GM21528 (cell line): ENCODE measurements around the gene TBKBP1.

Experiments
- ATAC-seq: cut with Tn5 transposase; IDR thresholded peaks from one replicate; pipeline ENCODE4 v1.9.1; 2021; ENCODE audit warnings: mild to moderate bottlenecking, moderate library complexity; ENCODE audit not compliant: unreplicated experiment, low FRiP score

Gene TBKBP1

DNA sequence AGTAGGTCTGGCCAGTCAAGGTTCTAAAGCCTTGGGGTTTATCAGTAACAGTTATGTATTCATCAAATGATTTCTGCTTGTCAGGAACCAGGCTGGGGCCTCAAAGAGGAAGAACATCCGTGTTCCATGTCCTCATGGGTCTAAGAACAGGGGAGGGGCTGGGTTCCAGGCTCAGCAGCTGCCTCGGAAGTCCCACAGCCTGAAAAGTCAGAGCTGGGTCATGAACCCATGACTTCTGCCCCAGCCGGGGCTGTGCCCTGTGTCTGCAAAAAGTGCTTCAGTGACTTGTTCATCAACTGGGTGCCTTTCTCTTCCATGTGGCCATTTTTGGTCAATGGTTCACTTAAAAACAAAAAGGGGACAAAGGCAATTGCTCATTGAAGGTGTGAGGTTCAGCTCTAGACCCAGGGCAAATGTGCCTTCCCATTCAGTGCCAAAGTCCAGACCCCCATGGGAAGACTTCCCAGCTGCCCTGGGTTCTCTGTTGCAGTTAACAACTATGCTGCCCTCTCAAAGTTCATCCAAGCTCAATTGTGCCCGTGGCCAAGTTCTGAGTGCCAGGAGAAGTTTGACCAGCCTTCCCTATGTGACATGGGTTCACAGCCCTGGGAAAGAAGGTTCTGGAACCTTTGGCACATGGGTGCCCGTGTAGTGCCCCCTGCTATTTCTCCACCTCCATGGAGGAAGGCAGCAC lies 18.5 kb downstream of the TBKBP1 start:
- no peak for ATAC-seq

DNA sequence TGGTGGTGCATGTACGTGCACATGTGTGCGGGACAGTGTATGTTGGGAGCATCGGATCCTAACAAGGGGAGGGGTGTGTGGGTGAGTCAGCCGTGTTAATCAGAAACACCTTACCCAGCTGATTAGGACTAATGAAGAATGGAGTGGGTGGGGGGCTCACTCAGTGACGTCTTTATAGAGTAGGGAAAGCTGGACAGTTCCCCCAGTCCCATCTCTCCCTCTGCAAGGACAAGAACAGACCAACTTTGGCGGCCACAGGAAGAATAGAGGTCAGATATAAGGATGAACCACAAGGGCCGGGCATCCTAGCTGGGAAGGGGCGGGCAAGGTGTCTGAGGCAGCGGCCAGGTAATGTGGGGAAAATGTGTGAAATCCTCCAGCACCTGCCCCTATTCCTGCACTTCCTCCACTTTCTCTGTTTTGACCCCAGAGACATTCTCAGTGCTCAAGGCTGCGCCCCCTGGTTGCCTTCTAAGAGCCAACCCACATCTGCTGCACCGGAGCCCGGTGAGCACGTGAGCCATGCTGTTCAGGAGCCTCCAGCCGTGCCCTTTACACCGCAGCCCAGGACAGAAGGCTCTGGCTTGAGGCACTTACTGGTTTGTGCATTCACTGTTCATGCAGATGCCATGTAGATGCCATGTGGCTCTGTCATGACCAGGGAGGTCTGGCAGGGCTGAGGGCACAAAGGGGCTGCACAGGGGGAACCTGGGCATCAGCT lies 20.2 kb downstream of the TBKBP1 start:
- no peak for ATAC-seq

DNA sequence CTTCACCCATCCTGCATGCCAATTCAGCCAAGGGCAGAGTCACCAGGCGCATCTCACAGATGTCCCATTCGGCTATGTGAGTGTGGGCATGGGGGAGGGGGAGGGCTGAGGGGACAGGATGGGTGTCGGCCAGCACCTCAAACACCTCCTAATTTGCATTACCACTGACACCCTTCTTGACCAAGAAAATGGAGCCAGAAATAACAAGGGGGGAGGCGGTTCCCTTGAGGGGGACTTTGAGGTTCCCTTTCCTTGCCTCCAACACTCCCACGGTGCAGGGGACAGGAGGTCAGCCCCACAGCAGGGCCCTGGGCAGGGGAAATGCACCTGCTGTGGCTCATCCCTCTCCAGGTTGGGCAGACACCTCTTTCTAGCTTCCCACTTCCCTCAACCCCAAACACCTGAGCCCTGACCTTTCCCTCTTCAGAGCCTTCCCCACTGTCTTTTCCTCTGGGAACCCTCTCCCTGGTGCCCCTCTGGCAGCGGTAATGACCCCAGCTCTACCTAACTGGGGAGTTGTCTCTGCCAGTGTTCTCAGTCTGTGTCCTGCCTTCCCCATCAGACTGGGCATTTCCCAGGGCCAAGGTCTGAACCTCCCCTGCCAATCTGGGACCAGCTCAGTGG lies 20.9 kb downstream of the TBKBP1 start:
- ATAC-seq = no peak

DNA sequence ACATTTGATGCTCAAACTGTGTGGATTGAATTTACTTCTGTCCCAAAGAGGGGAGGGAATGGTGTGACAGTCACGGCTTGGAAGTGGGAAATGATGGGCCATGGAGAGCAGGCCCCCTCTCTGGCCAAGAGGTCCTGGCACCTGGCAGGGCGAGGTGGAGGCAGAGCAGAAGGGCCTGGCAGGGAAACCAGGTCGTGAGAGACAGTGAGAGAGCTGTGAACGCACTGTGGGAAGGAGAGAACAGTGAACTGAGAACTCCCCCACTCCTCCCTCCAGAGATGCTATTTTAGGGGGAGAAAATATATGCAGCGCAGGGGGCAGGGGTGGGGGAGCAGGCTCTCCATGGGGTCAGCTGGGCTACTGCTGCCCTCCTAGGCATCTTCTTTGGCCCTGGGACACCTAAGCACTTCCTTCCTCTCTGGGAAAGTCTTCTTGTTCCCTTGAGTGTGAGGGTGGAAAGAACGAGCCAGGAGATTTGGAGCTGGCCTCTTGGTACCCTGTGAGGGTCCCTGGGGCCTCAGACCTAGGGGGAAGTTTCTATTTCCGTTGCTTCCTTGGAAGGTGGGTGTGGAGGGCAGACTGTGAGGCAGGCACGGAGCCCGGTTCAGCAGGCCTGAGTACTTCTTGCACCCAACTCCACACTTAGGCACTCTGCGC lies 21.8 kb downstream of the TBKBP1 start:
- ATAC-seq = no peak

DNA sequence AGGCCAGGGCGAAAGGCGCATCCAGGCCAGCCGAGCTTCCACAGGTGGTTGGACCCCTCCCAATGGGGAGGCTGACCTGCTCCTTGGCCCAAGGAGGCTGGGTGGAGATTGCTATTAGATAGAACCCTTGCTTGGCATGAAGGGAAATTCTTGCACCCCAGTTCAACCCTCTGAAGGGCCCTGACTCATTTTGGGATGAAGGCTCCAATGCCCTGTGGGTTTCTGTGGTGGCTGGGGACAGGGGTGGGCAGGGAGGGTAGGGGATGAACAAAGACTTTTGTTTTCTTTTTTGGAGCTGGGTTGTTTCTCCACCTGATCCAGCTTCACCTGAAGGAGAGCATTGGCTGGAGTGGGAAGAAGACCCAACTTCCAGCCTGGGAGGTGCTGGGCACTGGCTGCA lies 22.4 kb downstream of the TBKBP1 start:
- ATAC-seq = no peak

DNA sequence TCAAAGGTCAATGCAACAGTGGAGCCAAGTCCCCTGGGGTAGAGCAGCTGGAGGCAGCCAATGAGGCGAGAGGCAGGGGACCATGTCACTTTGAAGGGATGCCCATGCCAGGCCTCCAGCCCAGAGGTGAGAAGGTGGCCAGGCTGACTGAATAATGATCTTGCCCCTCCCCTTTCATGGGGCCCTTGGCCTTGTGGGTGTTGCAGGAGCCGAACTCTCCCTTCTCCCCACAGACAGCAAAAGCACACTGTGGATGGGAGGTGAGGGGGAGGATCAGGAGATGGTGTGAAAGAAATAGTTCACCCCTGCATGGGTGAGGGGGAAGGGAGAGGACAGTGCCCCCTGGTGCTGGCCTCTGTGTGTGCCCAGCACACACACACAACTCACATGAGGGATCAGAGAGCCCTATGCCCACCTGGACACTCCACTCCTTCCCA lies 23.3 kb downstream of the TBKBP1 start:
- ATAC-seq = no peak

DNA sequence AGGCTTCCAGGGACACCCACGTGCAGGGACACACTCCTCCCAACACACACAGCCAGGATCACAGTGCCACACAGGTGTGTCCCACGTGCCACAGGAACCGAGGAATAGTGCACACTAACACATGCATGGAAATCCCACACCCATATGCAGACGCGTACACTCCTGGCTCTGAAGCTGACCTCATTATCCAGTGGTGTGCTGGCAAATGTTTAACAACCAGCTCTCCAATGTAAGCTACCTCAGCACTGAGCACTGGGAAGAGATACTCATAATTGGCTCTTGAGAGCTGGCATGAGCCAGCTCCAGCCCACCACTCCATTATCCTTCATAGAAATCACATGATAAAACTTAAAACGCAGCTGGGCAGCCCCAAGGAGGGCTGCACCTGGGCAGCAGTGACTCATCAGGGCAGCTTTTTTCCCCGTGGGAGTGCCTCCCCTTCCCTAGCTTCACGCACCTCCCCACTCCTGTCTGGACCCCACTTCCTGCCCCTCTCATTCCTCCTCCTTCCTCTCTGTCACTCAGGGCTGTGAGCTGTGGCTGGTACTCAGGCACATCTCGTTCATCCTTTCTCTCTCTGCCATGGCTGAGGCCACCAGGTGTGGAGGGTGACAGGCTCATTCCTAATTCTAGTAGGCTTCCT lies 24.1 kb downstream of the TBKBP1 start:
- no peak for ATAC-seq

DNA sequence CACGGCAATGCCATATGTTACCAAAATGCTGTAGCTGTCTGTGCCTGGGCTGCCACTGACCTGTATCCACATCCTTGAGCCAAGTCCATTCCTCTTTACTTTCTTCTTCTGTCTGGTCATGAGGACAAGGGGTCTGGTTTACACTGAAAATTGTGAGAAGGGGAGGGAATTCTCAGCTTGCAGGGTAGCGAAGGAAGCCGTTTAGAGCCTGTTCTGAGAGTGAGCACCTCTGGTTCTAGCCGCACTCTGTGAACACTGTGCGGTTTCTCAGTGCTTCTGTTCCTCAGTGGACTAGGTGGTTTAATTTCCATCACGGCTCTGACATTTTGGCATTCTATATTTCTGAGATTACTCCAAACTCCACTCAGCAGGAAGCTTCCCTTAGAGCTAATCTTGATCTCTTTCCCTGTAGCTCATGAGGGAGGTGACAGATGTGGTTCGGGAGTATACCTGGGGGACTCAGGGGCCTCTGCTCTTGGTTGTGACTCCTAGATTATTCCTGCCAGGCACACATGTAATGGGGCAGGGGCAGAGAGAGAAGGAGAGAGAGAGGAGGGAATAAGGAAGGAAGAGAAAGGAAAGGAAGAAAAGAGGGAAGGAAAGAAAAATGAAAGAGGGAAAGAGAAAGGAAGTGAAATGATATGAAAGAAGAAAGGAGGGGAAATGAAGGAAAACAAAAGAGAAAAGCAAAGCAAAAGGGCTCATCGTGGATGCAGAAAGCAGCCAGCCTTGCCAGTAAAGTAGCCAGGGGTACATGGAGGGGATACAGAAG lies 24.9 kb downstream of the TBKBP1 start:
- ATAC-seq = no peak

DNA sequence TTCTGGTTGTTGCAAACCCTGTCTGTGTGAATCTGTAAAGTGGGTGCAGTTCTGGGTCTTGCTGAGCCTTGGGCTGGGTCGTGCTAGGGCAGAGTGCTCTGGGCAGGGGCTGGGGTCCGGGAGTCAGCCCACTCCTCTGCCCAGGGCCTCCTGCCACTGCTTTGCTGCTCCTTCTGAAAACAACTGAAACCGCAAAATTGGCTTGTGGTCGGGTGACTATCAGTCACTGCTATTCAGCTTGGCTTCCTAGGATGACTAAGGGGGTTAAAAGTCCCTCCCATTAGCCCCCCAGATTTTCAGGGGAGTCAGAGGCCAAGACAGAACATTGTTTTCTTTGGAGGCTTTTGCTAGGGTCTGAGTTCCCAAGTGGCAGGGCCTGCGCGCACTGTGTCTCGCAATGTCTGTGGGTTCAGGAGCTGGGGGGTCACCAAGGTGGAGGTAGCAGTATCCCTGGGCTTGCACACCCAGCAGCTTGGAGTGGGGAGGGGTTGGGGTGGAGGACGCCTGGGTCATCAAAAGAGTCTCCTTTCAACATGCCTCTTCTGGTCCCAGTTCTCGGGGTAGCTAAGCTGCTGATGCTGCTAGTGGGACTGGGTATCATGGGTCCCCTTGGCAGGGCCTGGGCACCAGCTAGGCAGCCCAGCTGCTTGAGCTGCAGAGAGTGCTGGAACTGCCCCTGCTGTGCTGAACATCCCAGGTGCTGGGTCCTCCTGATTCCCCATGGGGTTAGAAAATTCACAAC lies 25.6 kb downstream of the TBKBP1 start:
- no peak for ATAC-seq

DNA sequence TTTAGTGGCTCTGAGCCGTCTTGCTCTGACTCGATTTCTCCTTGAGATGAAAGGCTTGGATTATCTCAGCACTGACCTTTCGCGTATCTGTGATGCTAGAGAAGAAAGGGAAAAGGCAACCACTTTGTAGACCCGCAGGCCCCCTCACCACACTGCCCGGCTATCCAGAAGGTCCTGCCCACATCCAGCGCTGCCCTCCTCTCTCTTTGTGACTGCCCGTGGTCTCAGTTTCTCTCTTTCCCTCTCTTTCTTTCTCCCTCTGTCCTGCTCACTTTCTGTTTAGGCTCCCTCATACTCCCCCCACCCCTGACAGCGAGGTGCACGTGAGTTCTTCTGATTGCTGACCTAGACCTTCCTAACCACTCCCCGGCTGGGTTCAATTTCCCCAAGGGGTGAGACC lies 26.2 kb downstream of the TBKBP1 start:
- ATAC-seq = no peak

DNA sequence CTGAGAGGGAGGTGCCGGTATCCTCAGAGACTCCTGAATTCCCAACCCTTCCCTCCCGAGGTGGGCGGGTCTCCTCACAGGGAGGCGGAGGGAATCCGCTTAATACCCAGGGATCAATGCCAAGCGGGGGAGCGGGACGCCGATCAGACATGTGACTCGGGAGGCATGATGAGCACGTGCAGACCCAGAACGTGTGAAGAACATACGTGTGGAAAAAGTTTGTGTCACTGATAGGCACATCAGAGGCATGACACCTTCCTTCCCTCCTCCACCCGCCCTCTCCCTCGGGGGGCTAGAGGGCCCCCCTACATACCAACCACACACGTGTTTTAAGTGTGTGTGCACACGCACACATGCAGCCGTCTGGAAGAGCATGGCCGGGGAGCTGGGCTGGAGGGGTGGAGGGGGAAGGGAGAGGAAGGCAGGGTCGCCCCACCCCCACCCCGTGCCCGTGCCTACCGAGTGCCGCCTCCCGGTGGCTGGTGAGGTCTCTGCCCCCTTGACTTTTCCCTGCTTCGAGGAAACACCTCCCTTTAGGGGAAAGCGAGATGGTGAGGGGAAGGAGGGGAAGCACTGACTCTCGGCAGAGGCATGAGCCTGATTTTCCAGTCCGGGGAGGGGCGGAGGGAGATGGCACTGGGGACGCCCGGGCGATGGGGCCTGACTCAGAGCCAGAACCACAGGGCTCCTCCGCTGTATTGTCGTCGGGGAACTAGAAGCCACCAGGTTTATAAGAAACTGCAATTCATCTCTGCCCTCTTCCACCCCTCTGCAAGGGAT lies 27.0 kb downstream of the TBKBP1 start:
- ATAC-seq = no peak

DNA sequence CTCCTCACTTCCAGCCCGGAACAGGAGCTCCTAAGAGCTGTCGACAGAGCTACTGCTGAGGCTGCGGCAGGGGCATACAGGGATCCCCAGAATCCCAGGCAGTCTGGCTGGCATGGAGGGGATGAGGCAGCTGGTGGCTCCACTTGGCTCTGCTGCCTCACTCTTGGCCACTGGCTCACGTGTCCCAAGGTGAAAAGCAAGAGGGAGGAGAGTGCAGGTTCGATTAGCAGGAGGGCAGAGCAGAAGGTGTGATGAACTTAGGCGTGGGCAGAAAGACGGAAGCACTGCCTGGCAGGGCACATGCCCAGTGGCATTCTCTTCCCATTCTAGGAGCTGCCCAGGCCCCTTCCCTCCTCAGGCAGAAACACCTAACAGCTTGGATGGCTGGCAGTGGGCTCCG lies 27.8 kb downstream of the TBKBP1 start:
- ATAC-seq = no peak

DNA sequence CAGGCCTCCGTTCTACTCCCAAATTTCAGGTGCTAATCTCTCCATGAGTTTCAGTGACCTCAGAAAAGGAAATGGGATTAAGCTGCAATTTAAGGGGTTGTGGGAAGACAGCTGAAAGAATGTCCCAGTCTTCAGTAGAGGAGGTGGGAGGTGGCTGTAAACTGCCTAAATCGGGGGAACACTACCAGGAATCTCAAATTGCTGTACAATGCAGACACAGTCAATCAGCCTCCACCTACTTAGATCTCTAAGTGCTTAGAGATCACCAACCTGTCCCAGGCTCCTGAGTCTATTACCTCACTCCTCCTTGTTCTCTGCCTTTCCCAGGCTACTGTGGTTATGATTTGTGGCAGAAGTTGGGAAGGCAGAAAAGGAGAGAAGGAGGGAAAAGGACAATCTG lies 30.7 kb downstream of the TBKBP1 start:
- no peak for ATAC-seq

DNA sequence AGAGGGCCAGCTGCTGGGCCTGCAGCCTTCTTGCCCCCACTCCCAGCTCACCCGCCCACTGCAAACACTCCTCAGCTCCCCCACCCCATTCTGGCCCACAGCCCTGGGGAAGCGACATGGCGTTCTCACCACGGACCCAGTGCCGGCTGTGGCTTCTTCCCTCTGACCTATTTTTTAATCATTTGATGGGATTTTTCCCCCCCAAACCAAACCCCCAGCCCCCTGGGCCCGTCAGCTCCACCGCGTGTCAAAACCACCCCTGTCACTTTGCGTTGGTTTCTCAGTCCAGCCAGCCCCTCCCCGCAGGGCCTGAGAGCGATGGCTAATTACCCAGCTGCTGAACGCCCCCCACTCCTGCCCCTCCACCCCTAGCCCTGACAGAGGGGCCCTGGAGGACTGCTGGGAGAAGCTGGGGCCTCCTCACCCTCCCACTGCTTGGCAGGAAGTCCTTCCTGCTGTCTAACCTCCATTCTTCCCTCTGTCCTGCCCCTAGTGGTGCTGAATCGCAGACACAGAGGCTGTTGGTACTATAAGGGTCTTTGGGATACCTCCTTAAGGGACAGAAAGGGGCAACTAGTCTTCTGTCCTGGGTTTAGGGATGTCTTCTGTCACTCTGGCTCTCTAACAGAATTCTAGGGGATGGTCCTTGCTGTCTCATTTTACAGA lies 31.6 kb downstream of the TBKBP1 start:
- ATAC-seq = no peak

DNA sequence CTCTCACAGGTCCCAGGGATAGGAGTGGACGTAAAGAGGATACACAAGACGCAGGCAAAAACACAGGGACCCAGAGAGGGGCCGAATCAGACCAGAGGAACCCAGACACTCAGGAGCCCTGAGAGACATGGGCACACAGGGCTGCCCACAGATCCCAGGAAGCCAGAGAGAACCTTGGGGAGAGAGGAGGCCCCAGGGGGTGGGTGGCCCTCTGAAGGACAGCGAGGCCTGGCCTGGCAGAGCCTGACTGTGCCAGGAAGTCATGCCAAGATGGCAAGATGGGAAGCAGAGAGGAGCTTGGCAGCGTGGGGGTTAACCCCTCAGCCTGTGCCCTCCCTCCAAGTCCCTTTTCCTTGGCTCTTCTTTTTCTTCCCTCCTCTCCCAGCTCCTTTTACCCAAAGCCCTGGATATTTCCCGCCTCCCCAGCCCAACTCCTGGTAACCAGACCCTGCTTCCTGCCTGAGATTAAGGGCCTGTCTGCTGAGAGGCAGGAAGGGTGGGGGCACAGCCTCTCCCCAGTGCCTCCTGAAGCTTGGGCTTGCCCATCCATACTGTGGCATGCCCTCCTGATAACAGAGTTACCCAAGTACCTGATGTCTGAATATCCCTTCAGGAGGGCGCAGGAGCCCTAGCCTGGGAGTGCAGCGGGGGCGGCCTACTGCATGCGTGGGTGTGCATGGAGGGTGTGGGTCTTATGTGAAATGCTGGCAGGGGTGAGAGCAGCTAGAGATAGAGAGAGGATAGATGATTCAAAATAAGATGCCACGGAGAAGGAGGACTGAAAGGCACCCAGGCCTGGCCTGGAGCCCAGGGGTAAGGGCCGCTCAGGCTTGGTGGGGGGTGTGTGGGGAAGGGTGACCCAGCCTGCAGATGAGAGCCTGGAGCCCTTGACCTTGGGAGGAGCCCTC lies 33.1 kb downstream of the TBKBP1 start:
- no peak for ATAC-seq

DNA sequence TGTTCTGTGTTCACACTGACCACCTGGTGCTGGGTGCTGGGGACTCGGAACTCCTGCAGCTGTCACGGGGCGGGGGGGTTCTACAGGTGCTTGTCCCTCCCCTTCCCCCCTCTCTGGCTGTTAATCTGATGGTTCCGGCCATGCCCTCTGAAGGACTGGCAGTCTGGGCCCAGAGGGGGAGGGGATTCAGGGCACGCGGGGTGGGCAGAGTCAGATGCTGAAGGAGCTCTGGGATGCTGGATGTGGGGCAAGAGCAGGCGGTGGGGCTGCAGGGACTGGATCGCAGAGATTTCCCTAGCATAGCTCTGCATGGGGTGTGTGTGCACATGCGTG lies 33.7 kb downstream of the TBKBP1 start:
- ATAC-seq = no peak

DNA sequence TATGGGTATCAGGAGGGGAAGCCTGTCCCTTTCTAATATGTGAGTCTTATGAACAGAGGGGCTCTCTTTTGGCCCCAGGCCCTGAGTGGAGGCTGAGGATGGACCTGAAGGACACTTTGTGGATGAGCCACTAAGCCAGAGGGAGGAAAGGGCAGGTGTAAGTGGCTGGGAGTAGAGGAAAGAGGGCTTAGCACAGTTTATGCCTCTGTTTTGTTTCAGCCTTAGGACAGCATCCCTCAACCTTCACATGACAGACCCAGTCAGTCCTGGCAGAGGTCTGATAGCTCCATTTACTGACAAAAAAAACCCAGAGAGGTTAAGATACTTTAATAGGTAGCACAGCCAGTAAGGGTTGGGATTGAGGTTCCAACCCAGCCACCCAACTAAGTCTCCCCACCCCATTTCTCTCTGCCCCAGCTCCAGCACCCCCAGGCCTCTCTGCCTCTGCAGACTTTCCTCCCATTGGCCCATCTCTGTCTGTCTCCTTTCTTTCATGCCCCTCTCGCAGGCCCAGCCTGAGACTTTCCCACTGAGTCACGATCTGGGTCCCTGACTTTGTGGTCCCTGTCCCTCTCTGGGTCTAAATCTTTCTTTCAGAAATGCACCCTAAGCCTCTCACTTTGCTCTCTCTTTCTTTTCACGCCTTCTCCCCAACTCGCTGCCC lies 34.4 kb downstream of the TBKBP1 start:
- no peak for ATAC-seq
